WTC11 (cell line): ENCODE data around the gene POMGNT2.

Experiments
- JUN ChIP-seq: sonication (generic); formaldehyde crosslinking; IDR thresholded peaks from 2 replicates; pipeline ENCODE4 v1.8.0; 2023; ENCODE audit warnings: mild to moderate bottlenecking, missing genetic modification reagents
- MYBL2 ChIP-seq: sonication (generic); formaldehyde crosslinking; IDR thresholded peaks from 2 replicates; pipeline ENCODE4 v1.8.1; 2023; ENCODE audit warnings: mild to moderate bottlenecking, moderate library complexity, missing genetic modification reagents
- NR3C1 ChIP-seq: sonication (generic); formaldehyde crosslinking; conservative IDR thresholded peaks from 2 replicates; pipeline ENCODE4 v1.8.1; 2023; ENCODE audit warnings: low read depth, mild to moderate bottlenecking, missing genetic modification reagents
- TCF7 ChIP-seq: sonication (generic); formaldehyde crosslinking; IDR thresholded peaks from 2 replicates; pipeline ENCODE4 v1.8.0; 2022; ENCODE audit warnings: mild to moderate bottlenecking, low read depth, missing genetic modification reagents, moderate library complexity
- TF ChIP-seq, protein P1 (sequence below): sonication (generic); formaldehyde crosslinking; IDR thresholded peaks from 2 replicates; pipeline ENCODE4 v1.8.0; 2022; ENCODE audit warnings: mild to moderate bottlenecking, missing genetic modification reagents
- TF ChIP-seq, protein P2 (sequence below): fragments of 200-600 bp; IDR thresholded peaks from 2 replicates; pipeline ENCODE4 v1.8.0; 2022; ENCODE audit warnings: antibody characterized with exemption
- TF ChIP-seq, protein P3 (sequence below): sonication (generic); formaldehyde crosslinking; IDR thresholded peaks from 2 replicates; pipeline ENCODE4 v1.8.0; 2023; ENCODE audit warnings: missing genetic modification reagents, mild to moderate bottlenecking, borderline replicate concordance
- TF ChIP-seq, protein P4 (sequence below): sonication (generic); formaldehyde crosslinking; IDR thresholded peaks from 2 replicates; pipeline ENCODE4 v1.8.0; 2023; ENCODE audit warnings: mild to moderate bottlenecking, missing genetic modification reagents
- TF ChIP-seq, protein P5 (sequence below): sonication (generic); formaldehyde crosslinking; IDR thresholded peaks from 2 replicates; pipeline ENCODE4 v1.8.1; 2023; ENCODE audit warnings: mild to moderate bottlenecking, missing genetic modification reagents

DNA sequence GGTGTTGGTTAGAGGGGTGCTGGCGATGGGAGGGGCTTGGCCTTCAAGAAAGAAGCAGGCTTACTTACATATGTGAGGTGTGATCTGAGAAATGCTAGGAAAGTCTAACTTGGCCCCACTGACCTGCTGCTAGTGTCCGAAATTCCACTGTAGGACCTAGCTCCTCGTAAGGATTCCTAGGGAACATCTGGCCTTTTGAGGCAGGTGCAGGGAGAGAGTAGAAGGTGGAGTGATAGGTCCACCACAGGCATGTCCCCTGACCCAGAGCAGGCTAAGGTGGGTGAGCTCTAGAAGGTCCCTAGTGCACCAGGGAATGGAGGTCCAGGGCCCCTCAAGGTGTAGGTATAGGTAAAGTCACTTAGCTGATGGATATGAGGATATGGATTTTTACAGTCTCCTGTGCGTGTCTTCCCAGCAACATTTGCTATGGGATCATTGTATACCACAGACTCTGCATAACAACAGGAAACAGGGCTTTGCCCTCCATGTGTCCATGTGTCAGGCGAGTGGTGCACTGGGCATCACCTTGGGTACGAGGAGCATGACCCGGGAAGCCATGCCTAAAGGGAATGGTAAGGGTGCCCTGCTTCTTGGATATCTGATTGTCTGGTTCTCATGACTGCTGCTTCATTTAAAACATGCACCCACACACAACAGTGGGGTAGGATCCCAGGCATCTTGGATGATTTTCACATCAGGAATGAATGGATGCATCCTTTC lies 32.6 kb downstream of the POMGNT2 start:
- TF ChIP-seq, protein P1, sequence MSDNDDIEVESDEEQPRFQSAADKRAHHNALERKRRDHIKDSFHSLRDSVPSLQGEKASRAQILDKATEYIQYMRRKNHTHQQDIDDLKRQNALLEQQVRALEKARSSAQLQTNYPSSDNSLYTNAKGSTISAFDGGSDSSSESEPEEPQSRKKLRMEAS (CRISPR knock-in tag), result no peak
- TF ChIP-seq, protein P2, sequence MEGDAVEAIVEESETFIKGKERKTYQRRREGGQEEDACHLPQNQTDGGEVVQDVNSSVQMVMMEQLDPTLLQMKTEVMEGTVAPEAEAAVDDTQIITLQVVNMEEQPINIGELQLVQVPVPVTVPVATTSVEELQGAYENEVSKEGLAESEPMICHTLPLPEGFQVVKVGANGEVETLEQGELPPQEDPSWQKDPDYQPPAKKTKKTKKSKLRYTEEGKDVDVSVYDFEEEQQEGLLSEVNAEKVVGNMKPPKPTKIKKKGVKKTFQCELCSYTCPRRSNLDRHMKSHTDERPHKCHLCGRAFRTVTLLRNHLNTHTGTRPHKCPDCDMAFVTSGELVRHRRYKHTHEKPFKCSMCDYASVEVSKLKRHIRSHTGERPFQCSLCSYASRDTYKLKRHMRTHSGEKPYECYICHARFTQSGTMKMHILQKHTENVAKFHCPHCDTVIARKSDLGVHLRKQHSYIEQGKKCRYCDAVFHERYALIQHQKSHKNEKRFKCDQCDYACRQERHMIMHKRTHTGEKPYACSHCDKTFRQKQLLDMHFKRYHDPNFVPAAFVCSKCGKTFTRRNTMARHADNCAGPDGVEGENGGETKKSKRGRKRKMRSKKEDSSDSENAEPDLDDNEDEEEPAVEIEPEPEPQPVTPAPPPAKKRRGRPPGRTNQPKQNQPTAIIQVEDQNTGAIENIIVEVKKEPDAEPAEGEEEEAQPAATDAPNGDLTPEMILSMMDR, result no peak
- TF ChIP-seq, protein P3, sequence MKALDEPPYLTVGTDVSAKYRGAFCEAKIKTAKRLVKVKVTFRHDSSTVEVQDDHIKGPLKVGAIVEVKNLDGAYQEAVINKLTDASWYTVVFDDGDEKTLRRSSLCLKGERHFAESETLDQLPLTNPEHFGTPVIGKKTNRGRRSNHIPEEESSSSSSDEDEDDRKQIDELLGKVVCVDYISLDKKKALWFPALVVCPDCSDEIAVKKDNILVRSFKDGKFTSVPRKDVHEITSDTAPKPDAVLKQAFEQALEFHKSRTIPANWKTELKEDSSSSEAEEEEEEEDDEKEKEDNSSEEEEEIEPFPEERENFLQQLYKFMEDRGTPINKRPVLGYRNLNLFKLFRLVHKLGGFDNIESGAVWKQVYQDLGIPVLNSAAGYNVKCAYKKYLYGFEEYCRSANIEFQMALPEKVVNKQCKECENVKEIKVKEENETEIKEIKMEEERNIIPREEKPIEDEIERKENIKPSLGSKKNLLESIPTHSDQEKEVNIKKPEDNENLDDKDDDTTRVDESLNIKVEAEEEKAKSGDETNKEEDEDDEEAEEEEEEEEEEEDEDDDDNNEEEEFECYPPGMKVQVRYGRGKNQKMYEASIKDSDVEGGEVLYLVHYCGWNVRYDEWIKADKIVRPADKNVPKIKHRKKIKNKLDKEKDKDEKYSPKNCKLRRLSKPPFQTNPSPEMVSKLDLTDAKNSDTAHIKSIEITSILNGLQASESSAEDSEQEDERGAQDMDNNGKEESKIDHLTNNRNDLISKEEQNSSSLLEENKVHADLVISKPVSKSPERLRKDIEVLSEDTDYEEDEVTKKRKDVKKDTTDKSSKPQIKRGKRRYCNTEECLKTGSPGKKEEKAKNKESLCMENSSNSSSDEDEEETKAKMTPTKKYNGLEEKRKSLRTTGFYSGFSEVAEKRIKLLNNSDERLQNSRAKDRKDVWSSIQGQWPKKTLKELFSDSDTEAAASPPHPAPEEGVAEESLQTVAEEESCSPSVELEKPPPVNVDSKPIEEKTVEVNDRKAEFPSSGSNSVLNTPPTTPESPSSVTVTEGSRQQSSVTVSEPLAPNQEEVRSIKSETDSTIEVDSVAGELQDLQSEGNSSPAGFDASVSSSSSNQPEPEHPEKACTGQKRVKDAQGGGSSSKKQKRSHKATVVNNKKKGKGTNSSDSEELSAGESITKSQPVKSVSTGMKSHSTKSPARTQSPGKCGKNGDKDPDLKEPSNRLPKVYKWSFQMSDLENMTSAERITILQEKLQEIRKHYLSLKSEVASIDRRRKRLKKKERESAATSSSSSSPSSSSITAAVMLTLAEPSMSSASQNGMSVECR (CRISPR knock-in tag), result no peak
- TF ChIP-seq, protein P4, sequence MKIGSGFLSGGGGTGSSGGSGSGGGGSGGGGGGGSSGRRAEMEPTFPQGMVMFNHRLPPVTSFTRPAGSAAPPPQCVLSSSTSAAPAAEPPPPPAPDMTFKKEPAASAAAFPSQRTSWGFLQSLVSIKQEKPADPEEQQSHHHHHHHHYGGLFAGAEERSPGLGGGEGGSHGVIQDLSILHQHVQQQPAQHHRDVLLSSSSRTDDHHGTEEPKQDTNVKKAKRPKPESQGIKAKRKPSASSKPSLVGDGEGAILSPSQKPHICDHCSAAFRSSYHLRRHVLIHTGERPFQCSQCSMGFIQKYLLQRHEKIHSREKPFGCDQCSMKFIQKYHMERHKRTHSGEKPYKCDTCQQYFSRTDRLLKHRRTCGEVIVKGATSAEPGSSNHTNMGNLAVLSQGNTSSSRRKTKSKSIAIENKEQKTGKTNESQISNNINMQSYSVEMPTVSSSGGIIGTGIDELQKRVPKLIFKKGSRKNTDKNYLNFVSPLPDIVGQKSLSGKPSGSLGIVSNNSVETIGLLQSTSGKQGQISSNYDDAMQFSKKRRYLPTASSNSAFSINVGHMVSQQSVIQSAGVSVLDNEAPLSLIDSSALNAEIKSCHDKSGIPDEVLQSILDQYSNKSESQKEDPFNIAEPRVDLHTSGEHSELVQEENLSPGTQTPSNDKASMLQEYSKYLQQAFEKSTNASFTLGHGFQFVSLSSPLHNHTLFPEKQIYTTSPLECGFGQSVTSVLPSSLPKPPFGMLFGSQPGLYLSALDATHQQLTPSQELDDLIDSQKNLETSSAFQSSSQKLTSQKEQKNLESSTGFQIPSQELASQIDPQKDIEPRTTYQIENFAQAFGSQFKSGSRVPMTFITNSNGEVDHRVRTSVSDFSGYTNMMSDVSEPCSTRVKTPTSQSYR (CRISPR knock-in tag), result no peak
- TF ChIP-seq, protein P5, sequence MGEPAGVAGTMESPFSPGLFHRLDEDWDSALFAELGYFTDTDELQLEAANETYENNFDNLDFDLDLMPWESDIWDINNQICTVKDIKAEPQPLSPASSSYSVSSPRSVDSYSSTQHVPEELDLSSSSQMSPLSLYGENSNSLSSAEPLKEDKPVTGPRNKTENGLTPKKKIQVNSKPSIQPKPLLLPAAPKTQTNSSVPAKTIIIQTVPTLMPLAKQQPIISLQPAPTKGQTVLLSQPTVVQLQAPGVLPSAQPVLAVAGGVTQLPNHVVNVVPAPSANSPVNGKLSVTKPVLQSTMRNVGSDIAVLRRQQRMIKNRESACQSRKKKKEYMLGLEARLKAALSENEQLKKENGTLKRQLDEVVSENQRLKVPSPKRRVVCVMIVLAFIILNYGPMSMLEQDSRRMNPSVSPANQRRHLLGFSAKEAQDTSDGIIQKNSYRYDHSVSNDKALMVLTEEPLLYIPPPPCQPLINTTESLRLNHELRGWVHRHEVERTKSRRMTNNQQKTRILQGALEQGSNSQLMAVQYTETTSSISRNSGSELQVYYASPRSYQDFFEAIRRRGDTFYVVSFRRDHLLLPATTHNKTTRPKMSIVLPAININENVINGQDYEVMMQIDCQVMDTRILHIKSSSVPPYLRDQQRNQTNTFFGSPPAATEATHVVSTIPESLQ, result no peak
- TF ChIP-seq JUN (CRISPR knock-in tag), result no peak
- TF ChIP-seq MYBL2, result no peak
- no peak for TF ChIP-seq NR3C1
- TF ChIP-seq TCF7 (CRISPR knock-in tag), result no peak
